GM12892 (cell line): ENCODE measurements around the gene LY6G6D.

Source experiments
- POLR2A ChIP-seq: IDR thresholded peaks from 2 replicates; pipeline ENCODE4 v1.6.1; 2011; ENCODE audit warnings: low read depth, low read length, control low read depth
- POLR2AphosphoS5 ChIP-seq: IDR thresholded peaks from 2 replicates; pipeline ENCODE4 v1.6.1; 2011; ENCODE audit warnings: low read depth, low read length, control low read depth

GRCh38 chr6:31666337-31666965, 48.7 kb upstream of the LY6G6D start:
- no peak for TF ChIP-seq POLR2A
- TF ChIP-seq POLR2AphosphoS5: no peak
